ENCODE measurements around the gene DSN1. TPM values are rescaled to one million over a fixed set of nuclear protein-coding genes. Genes with fewer than 3 reads are reported as not detected.

The DSN1 gene
- total and polyA plus RNA-seq, 2 donors (not counting 3 experiments of a cell fraction or from before 2014, with no cell fraction given), result 11.0 to 25.0 TPM

- intact Hi-C loops (cut with micrococcal nuclease), result no loop called here
- DNase-seq (ENCODE audit: low read depth, low spot score) (no peak), FAIRE-seq (no peak)
- H3K27ac ChIP-seq (ENCODE audit: insufficient read depth, low read depth, low read length), result no peak overlapping the region
- dilution Hi-C loops (cut with MboI; ENCODE audit: extremely low pct_ligation_motif_present, low sequenced_read_pairs), result no loop called here
- TF ChIP-seq POLR2AphosphoS5 (IDR thresholded peaks at IDR 0.05; ENCODE audit: insufficient read depth, low read depth, low read length) (no peak), EZH2 (IDR thresholded peaks at IDR 0.05; ENCODE audit: borderline replicate concordance, low read depth, low read length, severe bottlenecking) (no peak), MYC (IDR thresholded peaks at IDR 0.05; ENCODE audit: low read depth, low read length) (no peak), MAX (IDR thresholded peaks at IDR 0.05; ENCODE audit: insufficient read depth, insufficient read length) (no peak), GATA2 (IDR thresholded peaks at IDR 0.05; ENCODE audit: insufficient read depth, insufficient read length, low read depth, low read length) (no peak), FOS (IDR thresholded peaks at IDR 0.05; ENCODE audit: borderline replicate concordance, insufficient read depth, low read length) (no peak), CTCF (IDR thresholded peaks at IDR 0.05; ENCODE audit: extremely low read depth in 1 of 2, insufficient read depth in 1 of 2, low read depth in 1 of 2, low read length in 2 of 2) (no peak), JUN (IDR thresholded peaks at IDR 0.05; ENCODE audit: borderline replicate concordance, insufficient read depth, insufficient read length, low read depth) (no peak), POLR2A (IDR thresholded peaks at IDR 0.05; ENCODE audit: low read depth, low read length) (no peak)
- H3K9me3 ChIP-seq (replicated peaks; ENCODE audit: control insufficient read depth, insufficient read depth, low read length), result no peaks in the 10 kb centered on the region
- CTCF ChIA-PET, result no interaction called here
- no peak overlapping the region for H3K4me2 ChIP-seq (ENCODE audit: insufficient read depth, low read length)
- POLR2A ChIA-PET, result no interaction called here
- no peak overlapping the region for H2AFZ ChIP-seq (ENCODE audit: low read depth, low read length)
- BruUV-seq (replicated peaks), result no TSS peak
- no peaks in the 10 kb centered on the region for H3K27me3 ChIP-seq (ENCODE audit: control insufficient read depth in 2 of 2, insufficient read depth in 2 of 2, low read length in 2 of 2)
- no peaks in the 10 kb centered on the region for H4K20me1 ChIP-seq (replicated peaks; ENCODE audit: control insufficient read depth, extremely low read depth, insufficient read depth, low read length)
- H3K9ac ChIP-seq (replicated peaks; ENCODE audit: extremely low read depth, insufficient read depth, low read length), result no peak overlapping the region
- no peak overlapping the region for H3K4me3 ChIP-seq (replicated peaks in 1 of 3; ENCODE audit: insufficient read depth in 1 of 3, low read depth in 1 of 3, low read length in 3 of 3)
- peaks cover 6 to 27% of the 10 kb centered on the region in 2 experiments for H3K36me3 ChIP-seq (ENCODE audit: control insufficient read depth in 2 of 2, extremely low read depth in 1 of 2, insufficient read depth in 2 of 2, low read length in 2 of 2)
- no peaks in the 10 kb centered on the region for H3K4me1 ChIP-seq (ENCODE audit: control insufficient read depth, extremely low read depth, insufficient read depth, low read length)
- no peaks in the 10 kb centered on the region for H3K9me1 ChIP-seq (replicated peaks; ENCODE audit: control insufficient read depth, extremely low read depth, insufficient read depth, low read length)
- no peaks in the 10 kb centered on the region for H3K79me2 ChIP-seq (ENCODE audit: control insufficient read depth, insufficient read depth, low read length)
Measured at GRCh38 chr20:36785308-36785707, 11.7 kb upstream of the DSN1 start.
